Vagina (tissue), 2 donors: ENCODE measurements around the gene IL10RA. TPM values are rescaled to one million over a fixed set of nuclear protein-coding genes. Genes with fewer than 3 reads are reported as not detected.

Experiments used
- DNase-seq, 2 donors: peaks; one replicate each; pipeline ENCODE4 v3.0.0-alpha.2; 2017; ENCODE audit errors: extremely low spot score in 2 of 2
- H3K27ac ChIP-seq: fragments of 200-600 bp; sonication (generic); one replicate; pipeline ENCODE4 v1.5.1; 2019
- H3K27me3 ChIP-seq: fragments of 200-600 bp; sonication (generic); one replicate; pipeline ENCODE4 v1.5.1; 2019
- H3K36me3 ChIP-seq, 2 donors: fragments of 200-600 bp; sonication (generic); one replicate each; pipeline ENCODE4 v1.5.1; 2017 to 2019
- H3K4me1 ChIP-seq: fragments of 200-600 bp; sonication (generic); one replicate; pipeline ENCODE4 v1.5.1; 2019
- H3K4me3 ChIP-seq, 2 donors: fragments of 200-600 bp; sonication (generic); 1 replicate in 1 of 2; 2 replicates in 1 of 2; pipeline ENCODE4 v1.5.1; 2016 to 2019
- H3K9me3 ChIP-seq: fragments of 200-600 bp; sonication (generic); one replicate; pipeline ENCODE4 v1.5.1; 2019
- CTCF ChIP-seq, 3 experiments: fragments of 450-650 bp in 2 of 3; fragments of 200-600 bp in 1 of 3; sonication (generic) in 1 of 3; IDR thresholded peaks; one replicate each; pipeline ENCODE4 v1.5.1; 2017 to 2019; ENCODE audit warnings: antibody characterized with exemption in 3 of 3, mild to moderate bottlenecking in 2 of 3, moderate library complexity in 2 of 3
- POLR2A ChIP-seq, 2 donors: fragments of 450-650 bp; IDR thresholded peaks; one replicate each; pipeline ENCODE4 v1.6.1; 2017; ENCODE audit warnings: antibody characterized with exemption in 2 of 2, mild to moderate bottlenecking in 2 of 2, moderate library complexity in 2 of 2
- POLR2AphosphoS5 ChIP-seq, 2 donors: sonication (generic); formaldehyde crosslinking; IDR thresholded peaks; one replicate each; pipeline ENCODE4 v1.9.0; 2017; ENCODE audit warnings: antibody characterized with exemption in 2 of 2, mild to moderate bottlenecking in 2 of 2, low read depth in 1 of 2; ENCODE audit not compliant: insufficient read depth in 1 of 2
- intact Hi-C: fragments of 100-400 bp; cut with DNase I; formaldehyde crosslinking; loops from one replicate; pipeline ENCODE4 v1.15.1; 2023
- total RNA-seq: library from RNA; depleted of rRNA; stranded (reverse); fragments of >200 nt; gene quantifications from one replicate; pipeline ENCODE4 v1.2.3, GENCODE V29; 2016

The IL10RA gene
- total RNA-seq, 1 donor from 2014 or later = 29.0 TPM

DNA sequence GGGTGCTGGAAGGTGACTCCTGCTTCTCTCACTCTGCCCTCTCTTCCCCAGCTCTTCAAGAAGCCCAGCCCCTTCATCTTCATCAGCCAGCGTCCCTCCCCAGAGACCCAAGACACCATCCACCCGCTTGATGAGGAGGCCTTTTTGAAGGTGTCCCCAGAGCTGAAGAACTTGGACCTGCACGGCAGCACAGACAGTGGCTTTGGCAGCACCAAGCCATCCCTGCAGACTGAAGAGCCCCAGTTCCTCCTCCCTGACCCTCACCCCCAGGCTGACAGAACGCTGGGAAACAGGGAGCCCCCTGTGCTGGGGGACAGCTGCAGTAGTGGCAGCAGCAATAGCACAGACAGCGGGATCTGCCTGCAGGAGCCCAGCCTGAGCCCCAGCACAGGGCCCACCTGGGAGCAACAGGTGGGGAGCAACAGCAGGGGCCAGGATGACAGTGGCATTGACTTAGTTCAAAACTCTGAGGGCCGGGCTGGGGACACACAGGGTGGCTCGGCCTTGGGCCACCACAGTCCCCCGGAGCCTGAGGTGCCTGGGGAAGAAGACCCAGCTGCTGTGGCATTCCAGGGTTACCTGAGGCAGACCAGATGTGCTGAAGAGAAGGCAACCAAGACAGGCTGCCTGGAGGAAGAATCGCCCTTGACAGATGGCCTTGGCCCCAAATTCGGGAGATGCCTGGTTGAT, 12.6 kb downstream of the IL10RA start:
- H3K27me3 ChIP-seq = no peaks in the 10 kb centered on the region
- no peak overlapping the region for H3K4me3 ChIP-seq
- no peak overlapping the region for H3K27ac ChIP-seq
- no peak for DNase-seq
- intact Hi-C loops = no loop called here
- TF ChIP-seq POLR2AphosphoS5 (IDR thresholded peaks at IDR 0.05; ENCODE audit: insufficient read depth in 1 of 2, low read depth in 1 of 2) = no peak
- TF ChIP-seq CTCF (IDR thresholded peaks at IDR 0.05) = no peak
- no peak for TF ChIP-seq POLR2A (IDR thresholded peaks at IDR 0.05)
- no peaks in the 10 kb centered on the region for H3K4me1 ChIP-seq
- H3K9me3 ChIP-seq = no peaks in the 10 kb centered on the region
- H3K36me3 ChIP-seq = no peaks in the 10 kb centered on the region

DNA sequence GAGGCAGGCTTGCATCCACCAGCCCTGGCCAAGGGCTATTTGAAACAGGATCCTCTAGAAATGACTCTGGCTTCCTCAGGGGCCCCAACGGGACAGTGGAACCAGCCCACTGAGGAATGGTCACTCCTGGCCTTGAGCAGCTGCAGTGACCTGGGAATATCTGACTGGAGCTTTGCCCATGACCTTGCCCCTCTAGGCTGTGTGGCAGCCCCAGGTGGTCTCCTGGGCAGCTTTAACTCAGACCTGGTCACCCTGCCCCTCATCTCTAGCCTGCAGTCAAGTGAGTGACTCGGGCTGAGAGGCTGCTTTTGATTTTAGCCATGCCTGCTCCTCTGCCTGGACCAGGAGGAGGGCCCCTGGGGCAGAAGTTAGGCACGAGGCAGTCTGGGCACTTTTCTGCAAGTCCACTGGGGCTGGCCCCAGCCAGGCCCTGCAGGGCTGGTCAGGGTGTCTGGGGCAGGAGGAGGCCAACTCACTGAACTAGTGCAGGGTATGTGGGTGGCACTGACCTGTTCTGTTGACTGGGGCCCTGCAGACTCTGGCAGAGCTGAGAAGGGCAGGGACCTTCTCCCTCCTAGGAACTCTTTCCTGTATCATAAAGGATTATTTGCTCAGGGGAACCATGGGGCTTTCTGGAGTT, 13.3 kb downstream of the IL10RA start:
- H3K27me3 ChIP-seq = no peaks in the 10 kb centered on the region
- intact Hi-C loops = no loop called here
- H3K36me3 ChIP-seq = no peaks in the 10 kb centered on the region
- no peak for DNase-seq
- H3K27ac ChIP-seq = no peak overlapping the region
- H3K9me3 ChIP-seq = no peaks in the 10 kb centered on the region
- H3K4me1 ChIP-seq = no peaks in the 10 kb centered on the region
- no peak overlapping the region for H3K4me3 ChIP-seq
- TF ChIP-seq POLR2A (IDR thresholded peaks at IDR 0.05) (no peak), POLR2AphosphoS5 (IDR thresholded peaks at IDR 0.05; ENCODE audit: insufficient read depth in 1 of 2, low read depth in 1 of 2) (no peak), CTCF (IDR thresholded peaks at IDR 0.05) (no peak)

GRCh38 chr11:118000067-118000849, 14.1 kb downstream of the IL10RA start:
- DNase-seq = no peak
- H3K9me3 ChIP-seq = no peaks in the 10 kb centered on the region
- no peak for TF ChIP-seq POLR2AphosphoS5 (IDR thresholded peaks at IDR 0.05; ENCODE audit: insufficient read depth in 1 of 2, low read depth in 1 of 2)
- TF ChIP-seq CTCF (IDR thresholded peaks at IDR 0.05) = no peak
- no peak for TF ChIP-seq POLR2A (IDR thresholded peaks at IDR 0.05)
- no peaks in the 10 kb centered on the region for H3K4me1 ChIP-seq
- no peak overlapping the region for H3K4me3 ChIP-seq
- no peaks in the 10 kb centered on the region for H3K36me3 ChIP-seq
- no peak overlapping the region for H3K27ac ChIP-seq
- no peaks in the 10 kb centered on the region for H3K27me3 ChIP-seq
- intact Hi-C loops = no loop called here

DNA sequence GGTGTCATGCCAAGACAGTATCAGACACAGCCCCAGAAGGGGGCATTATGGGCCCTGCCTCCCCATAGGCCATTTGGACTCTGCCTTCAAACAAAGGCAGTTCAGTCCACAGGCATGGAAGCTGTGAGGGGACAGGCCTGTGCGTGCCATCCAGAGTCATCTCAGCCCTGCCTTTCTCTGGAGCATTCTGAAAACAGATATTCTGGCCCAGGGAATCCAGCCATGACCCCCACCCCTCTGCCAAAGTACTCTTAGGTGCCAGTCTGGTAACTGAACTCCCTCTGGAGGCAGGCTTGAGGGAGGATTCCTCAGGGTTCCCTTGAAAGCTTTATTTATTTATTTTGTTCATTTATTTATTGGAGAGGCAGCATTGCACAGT, 14.6 kb downstream of the IL10RA start:
- TF ChIP-seq POLR2A (IDR thresholded peaks at IDR 0.05) = no peak
- no peak for TF ChIP-seq CTCF (IDR thresholded peaks at IDR 0.05)
- TF ChIP-seq POLR2AphosphoS5 (IDR thresholded peaks at IDR 0.05; ENCODE audit: insufficient read depth in 1 of 2, low read depth in 1 of 2) = no peak
- no peak overlapping the region for H3K4me3 ChIP-seq
- H3K27me3 ChIP-seq = no peaks in the 10 kb centered on the region
- H3K27ac ChIP-seq = no peak overlapping the region
- intact Hi-C loops = no loop called here
- no peak for DNase-seq
- H3K4me1 ChIP-seq = no peaks in the 10 kb centered on the region
- H3K9me3 ChIP-seq = no peaks in the 10 kb centered on the region
- H3K36me3 ChIP-seq = no peaks in the 10 kb centered on the region
